NCI-H345 (cell line): ENCODE data around the gene SLC25A27.

ENCODE experiments used
- DNase-seq: peaks from one replicate; lab custom pipeline; 2025; lab: John Stamatoyannopoulos, UW

SLC25A27 gene

DNA sequence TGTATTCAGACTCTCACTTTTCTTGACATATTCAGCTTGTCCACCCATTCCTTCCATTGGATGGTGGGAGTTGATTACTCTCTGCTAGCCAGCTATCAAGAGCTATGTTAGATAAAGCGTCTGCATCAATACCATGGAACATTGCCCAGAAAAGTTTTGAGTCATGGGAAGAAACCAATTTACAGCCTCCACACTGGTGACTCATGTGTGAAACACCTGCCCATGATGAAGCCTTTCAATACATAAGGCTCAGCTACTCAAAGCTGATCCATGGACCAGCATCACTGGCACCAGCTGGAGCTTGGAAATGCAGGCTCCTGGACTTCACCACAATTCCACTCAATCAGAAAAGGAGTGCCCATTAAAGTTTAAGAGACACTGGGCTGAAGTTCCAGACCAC, 66.3 kb downstream of the SLC25A27 start:
- DNase-seq, result no peak

GRCh38 chr6:46720401-46720800, 67.6 kb downstream of the SLC25A27 start:
- DNase-seq, result no peak
